GM18498 (cell line): ENCODE data around the gene SLX4.

Experiments
- ATAC-seq: cut with Tn5 transposase; IDR thresholded peaks from one replicate; pipeline ENCODE4 v1.9.1; 2021; ENCODE audit warnings: mild to moderate bottlenecking, moderate library complexity; ENCODE audit not compliant: unreplicated experiment

The SLX4 gene

GRCh38 chr16:3561626-3562025 is 49.8 kb downstream of the SLX4 start:
- no peak for ATAC-seq

- no peak for ATAC-seq
Observed at GRCh38 chr16:3554351-3554928, 57.0 kb downstream of the SLX4 start.

- ATAC-seq = no peak
Observed at GRCh38 chr16:3553138-3553923, 58.1 kb downstream of the SLX4 start.

GRCh38 chr16:3550851-3551847 is 60.3 kb downstream of the SLX4 start:
- no peak for ATAC-seq

- ATAC-seq = no peak
Observed at GRCh38 chr16:3549906-3550305, 61.5 kb downstream of the SLX4 start.

- ATAC-seq = no peak
Observed at GRCh38 chr16:3548859-3549258, 62.5 kb downstream of the SLX4 start.

GRCh38 chr16:3548445-3548844 is 63.0 kb downstream of the SLX4 start:
- no peak for ATAC-seq

GRCh38 chr16:3546986-3547682 is 64.3 kb downstream of the SLX4 start:
- no peak for ATAC-seq

GRCh38 chr16:3542601-3543373 is 68.6 kb downstream of the SLX4 start:
- ATAC-seq = no peak

- ATAC-seq = no peak
Observed at GRCh38 chr16:3541527-3542155, 69.8 kb downstream of the SLX4 start.

GRCh38 chr16:3538222-3538621 is 73.2 kb downstream of the SLX4 start:
- ATAC-seq = no peak

GRCh38 chr16:3536851-3537250 is 74.6 kb downstream of the SLX4 start:
- no peak for ATAC-seq

- ATAC-seq = no peak
Observed at GRCh38 chr16:3536271-3536731, 75.1 kb downstream of the SLX4 start.

GRCh38 chr16:3534126-3534525 is 77.3 kb downstream of the SLX4 start:
- ATAC-seq = no peak

GRCh38 chr16:3532741-3533140 is 78.7 kb downstream of the SLX4 start:
- ATAC-seq = no peak
